Measurements from ENCODE around the gene PLCH1. TPM values are rescaled to one million over a fixed set of nuclear protein-coding genes. Genes with fewer than 3 reads are reported as not detected.

PLCH1 gene
- total RNA-seq, 1 donor from 2014 or later = 0.25 TPM

- TF ChIP-seq CTCF (IDR thresholded peaks at IDR 0.05) (no peak), POLR2A (IDR thresholded peaks at IDR 0.05) (no peak), POLR2AphosphoS5 (IDR thresholded peaks at IDR 0.05; ENCODE audit: insufficient read depth in 1 of 2, low read depth in 1 of 2) (no peak)
- no peak for DNase-seq (ENCODE audit: extremely low spot score in 2 of 2)
- H3K27ac ChIP-seq = no peak overlapping the region
- intact Hi-C loops (cut with DNase I) = no loop called here
- H3K36me3 ChIP-seq = no peaks in the 10 kb centered on the region
- H3K4me1 ChIP-seq = no peaks in the 10 kb centered on the region
- H3K4me3 ChIP-seq = no peak overlapping the region
- H3K9me3 ChIP-seq = no peaks in the 10 kb centered on the region
- no peaks in the 10 kb centered on the region for H3K27me3 ChIP-seq
These were observed 188.3 kb downstream of the PLCH1 start for GRCh38 chr3:155556531-155556930.

GRCh38 chr3:155555479-155556060 lies 189.3 kb downstream of the PLCH1 start:
- H3K27ac ChIP-seq = no peak overlapping the region
- H3K9me3 ChIP-seq = no peaks in the 10 kb centered on the region
- no peak for DNase-seq (ENCODE audit: extremely low spot score in 2 of 2)
- no peaks in the 10 kb centered on the region for H3K4me1 ChIP-seq
- intact Hi-C loops (cut with DNase I) = no loop called here
- no peak for TF ChIP-seq CTCF (IDR thresholded peaks at IDR 0.05)
- no peak for TF ChIP-seq POLR2A (IDR thresholded peaks at IDR 0.05)
- TF ChIP-seq POLR2AphosphoS5 (IDR thresholded peaks at IDR 0.05; ENCODE audit: insufficient read depth in 1 of 2, low read depth in 1 of 2) = no peak
- no peak overlapping the region for H3K4me3 ChIP-seq
- H3K27me3 ChIP-seq = no peaks in the 10 kb centered on the region
- H3K36me3 ChIP-seq = no peaks in the 10 kb centered on the region

GRCh38 chr3:155554777-155555451 lies 190.0 kb downstream of the PLCH1 start:
- DNase-seq (ENCODE audit: extremely low spot score in 2 of 2) = no peak
- no peak for TF ChIP-seq POLR2AphosphoS5 (IDR thresholded peaks at IDR 0.05; ENCODE audit: insufficient read depth in 1 of 2, low read depth in 1 of 2)
- TF ChIP-seq POLR2A (IDR thresholded peaks at IDR 0.05) = no peak
- TF ChIP-seq CTCF (IDR thresholded peaks at IDR 0.05) = no peak
- intact Hi-C loops (cut with DNase I) = no loop called here
- H3K27me3 ChIP-seq = no peaks in the 10 kb centered on the region
- H3K27ac ChIP-seq = no peak overlapping the region
- H3K4me3 ChIP-seq = no peak overlapping the region
- H3K9me3 ChIP-seq = no peaks in the 10 kb centered on the region
- H3K36me3 ChIP-seq = no peaks in the 10 kb centered on the region
- H3K4me1 ChIP-seq = no peaks in the 10 kb centered on the region

GRCh38 chr3:155553780-155554179 lies 191.1 kb downstream of the PLCH1 start:
- no peak for DNase-seq (ENCODE audit: extremely low spot score in 2 of 2)
- H3K27me3 ChIP-seq = no peaks in the 10 kb centered on the region
- H3K9me3 ChIP-seq = no peaks in the 10 kb centered on the region
- H3K36me3 ChIP-seq = no peaks in the 10 kb centered on the region
- H3K4me3 ChIP-seq = no peak overlapping the region
- TF ChIP-seq CTCF (IDR thresholded peaks at IDR 0.05) (no peak), POLR2AphosphoS5 (IDR thresholded peaks at IDR 0.05; ENCODE audit: insufficient read depth in 1 of 2, low read depth in 1 of 2) (no peak), POLR2A (IDR thresholded peaks at IDR 0.05) (no peak)
- H3K4me1 ChIP-seq = no peaks in the 10 kb centered on the region
- no peak overlapping the region for H3K27ac ChIP-seq
- intact Hi-C loops (cut with DNase I) = no loop called here

GRCh38 chr3:155553326-155553725 lies 191.5 kb downstream of the PLCH1 start:
- H3K27ac ChIP-seq = no peak overlapping the region
- no peak overlapping the region for H3K4me3 ChIP-seq
- no peaks in the 10 kb centered on the region for H3K36me3 ChIP-seq
- no peak for TF ChIP-seq CTCF (IDR thresholded peaks at IDR 0.05)
- no peak for TF ChIP-seq POLR2A (IDR thresholded peaks at IDR 0.05)
- no peak for TF ChIP-seq POLR2AphosphoS5 (IDR thresholded peaks at IDR 0.05; ENCODE audit: insufficient read depth in 1 of 2, low read depth in 1 of 2)
- no peaks in the 10 kb centered on the region for H3K27me3 ChIP-seq
- DNase-seq (ENCODE audit: extremely low spot score in 2 of 2) = no peak
- H3K4me1 ChIP-seq = no peaks in the 10 kb centered on the region
- intact Hi-C loops (cut with DNase I) = no loop called here
- H3K9me3 ChIP-seq = no peaks in the 10 kb centered on the region
